Tibial artery (tissue), 4 donors: ENCODE results near the gene SLAMF8.

Experiments used
- DNase-seq, 2 donors: peaks; one replicate each; pipeline ENCODE4 v3.0.0-alpha.2; 2019
- H3K27ac ChIP-seq, 2 donors: fragments of 200-600 bp; sonication (generic) in 1 of 2; 1 replicate in 1 of 2; 2 replicates in 1 of 2; pipeline ENCODE4 v1.5.1; 2018 to 2019; ENCODE audit warnings: mild to moderate bottlenecking in 1 of 2
- H3K27me3 ChIP-seq, 2 donors: fragments of 200-600 bp; sonication (generic) in 1 of 2; one replicate each; pipeline versions ENCODE4 v1.5.1 to v1.6.0; 2016 to 2019
- H3K36me3 ChIP-seq, 3 donors: fragments of 200-600 bp; sonication (generic) in 2 of 3; one replicate each; pipeline ENCODE4 v1.5.1; 2016 to 2019; ENCODE audit warnings: mild to moderate bottlenecking in 2 of 3
- H3K4me1 ChIP-seq, 4 donors: fragments of 200-600 bp; sonication (generic) in 2 of 4; 1 replicate in 3 of 4; 2 replicates in 1 of 4; pipeline ENCODE4 v1.5.1; 2016 to 2019
- H3K4me3 ChIP-seq, 2 donors: fragments of 200-600 bp; sonication (generic) in 1 of 2; 1 replicate in 1 of 2; 2 replicates in 1 of 2; pipeline ENCODE4 v1.5.1; 2018 to 2019; ENCODE audit warnings: mild to moderate bottlenecking in 2 of 2
- H3K9me3 ChIP-seq, 3 donors: fragments of 200-600 bp; sonication (generic) in 1 of 3; one replicate each; pipeline ENCODE4 v1.5.1; 2016 to 2019
- intact Hi-C: fragments of 100-400 bp; cut with DNase I; formaldehyde crosslinking; loops from one replicate; pipeline ENCODE4 v1.15.0; 2023; ENCODE audit warnings: low total_unique reads
- TF ChIP-seq, protein P1 (sequence below), 2 experiments: fragments of 200-600 bp in 1 of 2; fragments of 450-650 bp in 1 of 2; IDR thresholded peaks; one replicate each; pipeline ENCODE4 v1.5.1; 2017 to 2019; ENCODE audit warnings: antibody characterized with exemption in 2 of 2, mild to moderate bottlenecking in 1 of 2, moderate library complexity in 1 of 2

SLAMF8 gene

GRCh38 chr1:159855709-159856108 lies 29.0 kb downstream of the SLAMF8 start:
- Histone ChIP-seq H3K9me3 (no peaks in the 10 kb centered on the region), H3K36me3 (no peaks in the 10 kb centered on the region), H3K4me3 (no peak overlapping the region), H3K27me3 (no peaks in the 10 kb centered on the region), H3K4me1 (peaks cover 0 to 19% (median 11%) of the 10 kb centered on the region in 4 donors), H3K27ac (peak overlapping the region; percentile 94 to 96)
- intact Hi-C loops: loop anchor here (10.0 kb wide), 1 partner anchor 69 kb away; the partner anchor contains the start of gene TAGLN2
- TF ChIP-seq, protein P1, sequence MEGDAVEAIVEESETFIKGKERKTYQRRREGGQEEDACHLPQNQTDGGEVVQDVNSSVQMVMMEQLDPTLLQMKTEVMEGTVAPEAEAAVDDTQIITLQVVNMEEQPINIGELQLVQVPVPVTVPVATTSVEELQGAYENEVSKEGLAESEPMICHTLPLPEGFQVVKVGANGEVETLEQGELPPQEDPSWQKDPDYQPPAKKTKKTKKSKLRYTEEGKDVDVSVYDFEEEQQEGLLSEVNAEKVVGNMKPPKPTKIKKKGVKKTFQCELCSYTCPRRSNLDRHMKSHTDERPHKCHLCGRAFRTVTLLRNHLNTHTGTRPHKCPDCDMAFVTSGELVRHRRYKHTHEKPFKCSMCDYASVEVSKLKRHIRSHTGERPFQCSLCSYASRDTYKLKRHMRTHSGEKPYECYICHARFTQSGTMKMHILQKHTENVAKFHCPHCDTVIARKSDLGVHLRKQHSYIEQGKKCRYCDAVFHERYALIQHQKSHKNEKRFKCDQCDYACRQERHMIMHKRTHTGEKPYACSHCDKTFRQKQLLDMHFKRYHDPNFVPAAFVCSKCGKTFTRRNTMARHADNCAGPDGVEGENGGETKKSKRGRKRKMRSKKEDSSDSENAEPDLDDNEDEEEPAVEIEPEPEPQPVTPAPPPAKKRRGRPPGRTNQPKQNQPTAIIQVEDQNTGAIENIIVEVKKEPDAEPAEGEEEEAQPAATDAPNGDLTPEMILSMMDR (IDR thresholded peaks at IDR 0.05): no peak
- no peak for DNase-seq

- DNase-seq: no peak
- intact Hi-C loops: loop anchor here (10.0 kb wide), 1 partner anchor 68 kb away; the partner anchor contains the start of gene TAGLN2
- Histone ChIP-seq H3K27me3 (no peaks in the 10 kb centered on the region), H3K4me3 (no peak overlapping the region), H3K9me3 (no peaks in the 10 kb centered on the region), H3K27ac (no peak overlapping the region), H3K36me3 (peaks cover 0 to 7% (median 3%) of the 10 kb centered on the region in 3 donors), H3K4me1 (peaks cover 0 to 19% (median 11%) of the 10 kb centered on the region in 4 donors)
- TF ChIP-seq, protein P1 (IDR thresholded peaks at IDR 0.05): no peak
Observed at GRCh38 chr1:159856576-159856975, 29.9 kb downstream of the SLAMF8 start.

DNA sequence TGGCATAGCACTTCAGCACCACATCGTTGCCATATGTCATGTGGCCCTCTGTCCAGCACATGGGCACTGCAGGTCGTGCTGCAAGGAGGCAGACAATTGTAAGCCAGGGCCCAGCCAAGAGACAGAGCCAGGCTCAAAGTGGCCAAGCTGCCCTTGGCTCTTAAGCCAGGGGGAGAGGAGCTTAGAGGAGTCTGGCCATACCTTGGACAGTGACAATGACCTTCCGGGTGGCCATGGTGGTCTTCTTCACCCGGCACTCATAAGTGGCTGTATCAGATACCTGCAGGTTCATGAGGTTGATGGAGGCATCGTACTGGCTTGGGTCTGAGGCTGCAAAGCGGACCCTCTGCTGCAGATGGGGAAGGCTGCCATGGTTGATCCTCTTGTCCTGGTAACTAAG lies 31.2 kb downstream of the SLAMF8 start:
- no peaks in the 10 kb centered on the region for H3K27me3 ChIP-seq
- H3K4me1 ChIP-seq: peaks cover 0 to 19% (median 11%) of the 10 kb centered on the region in 4 donors
- H3K36me3 ChIP-seq: peaks cover 0 to 9% (median 3%) of the 10 kb centered on the region in 3 donors
- intact Hi-C loops: loop anchor here (10.0 kb wide), 1 partner anchor 67 kb away; the partner anchor contains the start of gene TAGLN2
- no peaks in the 10 kb centered on the region for H3K9me3 ChIP-seq
- H3K27ac ChIP-seq: no peak overlapping the region
- DNase-seq: no peak
- H3K4me3 ChIP-seq: no peak overlapping the region
- TF ChIP-seq, protein P1 (IDR thresholded peaks at IDR 0.05): no peak

DNA sequence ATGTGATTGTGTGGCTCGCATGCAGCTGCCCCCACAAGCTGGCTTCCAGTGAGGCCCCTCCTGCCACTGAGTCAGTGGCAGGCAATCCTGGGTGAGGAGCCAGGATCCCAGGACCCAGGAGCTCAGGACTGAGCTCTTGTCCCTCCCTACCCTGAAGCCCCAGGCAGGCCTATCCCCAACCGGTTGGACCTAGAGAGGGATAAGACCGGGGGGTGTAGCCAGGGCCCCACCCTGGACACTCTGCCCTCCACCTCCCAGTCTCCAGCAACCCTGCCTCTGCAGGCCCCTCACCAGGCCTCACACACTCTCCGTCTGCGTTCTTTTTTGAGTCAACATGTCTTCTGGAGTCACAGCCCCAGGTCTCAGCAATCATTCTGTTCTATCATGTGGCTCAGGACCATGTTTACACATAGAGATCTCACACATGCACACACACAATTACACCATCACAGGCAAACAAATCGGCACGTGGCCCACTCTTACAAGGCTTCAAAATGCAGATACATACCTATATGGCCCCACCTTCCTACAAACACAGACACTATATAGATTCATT lies 33.2 kb downstream of the SLAMF8 start:
- no peak for DNase-seq
- TF ChIP-seq, protein P1 (IDR thresholded peaks at IDR 0.05): no peak
- peaks cover 0 to 11% (median 4%) of the 10 kb centered on the region in 4 donors for H3K4me1 ChIP-seq
- no peaks in the 10 kb centered on the region for H3K9me3 ChIP-seq
- intact Hi-C loops: loop anchor here (10.0 kb wide), 1 partner anchor 65 kb away; the partner anchor contains the start of gene TAGLN2
- H3K27ac ChIP-seq: no peak overlapping the region
- no peak overlapping the region for H3K4me3 ChIP-seq
- no peaks in the 10 kb centered on the region for H3K27me3 ChIP-seq
- H3K36me3 ChIP-seq: peaks cover 0 to 9% (median 3%) of the 10 kb centered on the region in 3 donors

GRCh38 chr1:159860456-159860855 lies 33.8 kb downstream of the SLAMF8 start:
- no peaks in the 10 kb centered on the region for H3K9me3 ChIP-seq
- no peak overlapping the region for H3K27ac ChIP-seq
- TF ChIP-seq, protein P1 (IDR thresholded peaks at IDR 0.05): no peak
- no peak overlapping the region for H3K4me3 ChIP-seq
- H3K4me1 ChIP-seq: peaks cover 0 to 5% (median 2%) of the 10 kb centered on the region in 4 donors
- H3K36me3 ChIP-seq: peaks cover 0 to 9% (median 3%) of the 10 kb centered on the region in 3 donors
- DNase-seq: no peak
- no peaks in the 10 kb centered on the region for H3K27me3 ChIP-seq
- intact Hi-C loops: no loop called here
